Motor neuron (in vitro differentiated cells): Measurements from ENCODE around the gene GPR68. TPM values are rescaled to one million over a fixed set of nuclear protein-coding genes. Genes with fewer than 3 reads are reported as not detected.
"Not testable (repeated sequence)": the region's sequence is repeated elsewhere in the genome, so short reads cannot be mapped to it uniquely, and the experiment has no call there.

Experiments used
- ATAC-seq, 8 experiments: fragments of 200-7000 bp; cut with Tn5 transposase; replicated peaks in 6 of 8; 2 replicates each; pipeline ENCODE4 v1.8.0; 2021; ENCODE audit warnings: mild to moderate bottlenecking in 8 of 8, moderate library complexity in 8 of 8
- H3K27ac ChIP-seq, 2 donors: fragments of 250-450 bp; sonication (Bioruptor Pico); 2 replicates each; pipeline ENCODE4 v1.9.0; 2021; ENCODE audit warnings: antibody characterized with exemption in 2 of 2, mild to moderate bottlenecking in 2 of 2, moderate library complexity in 1 of 2
- H3K4me1 ChIP-seq, 2 donors: fragments of 250-450 bp; sonication (Bioruptor Pico); replicated peaks in 1 of 2; 2 replicates each; pipeline ENCODE4 v1.6.1; 2021; ENCODE audit warnings: antibody characterized with exemption in 2 of 2, mild to moderate bottlenecking in 2 of 2, moderate library complexity in 1 of 2
- H3K4me3 ChIP-seq, 5 donors: fragments of 250-450 bp; sonication (Bioruptor Pico); 2 replicates each; pipeline ENCODE4 v1.9.0; 2021; ENCODE audit warnings: antibody characterized with exemption in 5 of 5, mild to moderate bottlenecking in 5 of 5, moderate library complexity in 4 of 5
- WGBS, 10 experiments: fragments of 450-650 bp; shearing (Covaris generic); methylation state at CpG; one replicate each; pipeline ENCODE4 v1.0.0; 2022; 5-methylcytosine and 5-hydroxymethylcytosine counted together
- in situ Hi-C, 9 experiments: fragments of 400-800 bp; cut with MboI; loops; one replicate each; pipeline ENCODE4 v1.15.0; 2021; ENCODE audit warnings: low sequenced_read_pairs in 9 of 9, low pct_unique_long_range_greater_than_20kb in 2 of 9; ENCODE audit not compliant: unreplicated experiment in 9 of 9
- total RNA-seq, 8 experiments: library from RNA; unstranded; fragments of 300-600 nt; gene quantifications; 2 replicates each; pipeline versions ENCODE4 v1.2.3 to v1.2.4, GENCODE V29; 2022

The GPR68 gene
- total RNA-seq, 8 experiments from 2014 or later, result 0.61 to 3.1 (median 1.5) TPM

DNA sequence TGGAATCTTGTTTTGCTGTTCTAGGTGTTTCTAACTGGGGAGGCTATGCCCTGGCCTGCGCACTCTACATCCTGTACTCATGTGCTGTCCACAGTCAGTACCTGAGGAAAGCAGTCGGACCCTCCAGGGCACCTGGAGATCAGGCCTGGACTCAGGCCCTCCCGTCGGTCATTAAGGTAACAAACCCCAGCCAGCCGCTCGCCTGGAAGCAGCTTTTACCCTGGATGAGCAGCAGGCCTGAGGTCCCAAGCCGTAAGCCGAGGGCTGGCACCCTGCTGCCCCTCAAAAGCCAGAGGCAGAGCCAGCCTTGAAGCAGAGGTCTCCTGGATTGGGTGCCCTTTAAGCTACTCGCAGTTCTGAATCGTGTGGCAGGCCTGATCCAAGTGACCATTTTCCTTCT is 29.1 kb downstream of the GPR68 start:
- H3K4me1 ChIP-seq, result no peaks in the 10 kb centered on the region
- ATAC-seq, result no peak
- 80 to 100% (median 100%) methylated on average over 1 to 8 of the region's 10 CpGs; no CpG with 5 or more reads in 3 of the 10 experiments for WGBS, 10 experiments
- no peak overlapping the region for H3K27ac ChIP-seq
- H3K4me3 ChIP-seq, result no peak overlapping the region
- in situ Hi-C loops, result no loop called here

DNA sequence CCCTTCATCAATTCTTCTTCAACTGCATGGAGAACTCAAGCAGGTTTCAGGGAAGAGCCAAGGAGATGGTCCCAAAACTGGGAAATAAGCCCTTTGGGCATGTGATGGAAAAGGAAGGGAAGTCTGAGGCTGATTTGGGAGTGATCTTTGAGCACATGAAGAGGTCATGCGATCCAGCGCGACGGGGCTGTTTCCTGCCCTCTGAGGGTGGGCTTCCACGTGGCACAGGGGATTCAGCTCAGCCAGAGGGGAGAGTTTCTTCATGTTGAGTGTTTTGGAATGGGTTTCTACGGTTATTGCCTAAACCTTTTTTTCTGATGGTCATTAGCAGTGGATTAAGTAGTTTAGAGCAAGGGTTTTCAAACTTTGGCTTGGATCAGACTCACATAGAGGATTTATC is 30.2 kb downstream of the GPR68 start:
- in situ Hi-C loops, result no loop called here
- ATAC-seq, result no peak
- 76 to 100% (median 91%) methylated on average over 2 to 6 of the region's 6 CpGs; no CpG with 5 or more reads in 4 of the 10 experiments for WGBS, 10 experiments
- no peak overlapping the region for H3K27ac ChIP-seq
- no peaks in the 10 kb centered on the region for H3K4me1 ChIP-seq
- H3K4me3 ChIP-seq, result no peak overlapping the region

DNA sequence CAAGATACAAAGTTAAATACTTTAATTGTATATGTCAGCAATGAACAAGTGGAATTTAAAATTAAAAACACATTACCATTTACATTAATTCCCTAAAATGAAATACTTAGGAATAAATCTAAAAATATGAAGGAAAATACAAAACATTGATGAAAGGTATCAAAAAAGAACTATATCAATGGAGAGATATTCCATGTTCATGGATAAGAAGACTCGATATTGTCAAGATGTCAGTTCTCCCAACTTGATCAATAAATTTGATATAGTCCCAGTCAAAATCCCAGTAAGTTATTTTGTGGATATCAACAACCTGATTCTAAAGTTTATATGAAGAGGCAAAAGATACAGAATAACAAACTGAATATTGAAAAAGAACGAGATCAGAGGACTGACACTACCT is 33.5 kb downstream of the GPR68 start:
- no peak overlapping the region for H3K27ac ChIP-seq
- H3K4me3 ChIP-seq, result no peak overlapping the region
- WGBS, 10 experiments, result 43 to 100% (median 100%) methylated on average over 1 to 2 of the region's 2 CpGs; no CpG with 5 or more reads in 1 of the 10 experiments
- in situ Hi-C loops, result no loop called here
- H3K4me1 ChIP-seq, result no peaks in the 10 kb centered on the region
- no peak for ATAC-seq

DNA sequence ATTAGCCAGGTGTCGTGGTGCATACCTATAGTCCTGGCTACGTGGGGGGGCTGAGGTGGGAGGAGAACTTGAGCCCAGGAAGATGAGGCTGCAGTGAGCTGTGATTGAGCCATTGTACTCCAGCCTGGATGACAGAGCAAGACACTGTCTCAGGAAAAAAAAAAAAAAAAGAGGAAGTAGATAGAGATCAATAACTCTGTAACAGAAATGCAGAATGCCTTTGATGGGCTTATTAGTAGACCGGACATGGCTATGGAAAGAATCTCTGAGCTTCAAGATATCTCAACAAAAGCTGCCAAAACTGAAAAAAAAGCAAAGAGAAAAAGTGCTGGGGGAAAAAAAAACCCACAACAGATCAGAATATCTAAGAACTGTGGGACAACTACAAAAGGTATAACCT is 37.5 kb downstream of the GPR68 start:
- 78 to 100% (median 84%) methylated on average over 1 to 3 of the region's 3 CpGs for WGBS, 10 experiments

DNA sequence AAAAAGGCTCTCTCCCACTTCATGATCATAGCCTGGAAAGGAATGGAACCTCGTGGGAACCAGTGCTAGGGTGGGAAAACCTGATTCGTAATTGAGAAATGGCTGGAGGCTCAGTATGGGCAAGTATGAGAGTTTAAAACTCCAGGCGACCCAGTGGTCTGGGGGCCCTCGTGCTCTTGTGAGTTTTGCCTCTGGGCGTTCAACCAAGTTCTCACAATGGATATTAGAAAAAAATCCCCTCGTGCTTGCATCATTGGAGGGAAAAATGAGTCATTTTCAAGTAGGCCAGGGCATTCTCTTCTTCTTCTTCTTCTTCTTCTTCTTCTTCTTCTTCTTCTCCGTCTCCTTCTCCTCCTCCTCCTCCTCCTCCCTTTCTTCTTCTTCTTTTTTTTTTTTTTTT is 39.0 kb downstream of the GPR68 start:
- Histone ChIP-seq H3K4me1 (no peaks in the 10 kb centered on the region), H3K4me3 (no peak overlapping the region), H3K27ac (no peak overlapping the region)
- ATAC-seq, result no peak
- 79 to 100% (median 88%) methylated on average over 1 to 7 of the region's 7 CpGs; no CpG with 5 or more reads in 1 of the 10 experiments for WGBS, 10 experiments
- in situ Hi-C loops, result no loop called here

More for the DNA sequence above, 37.5 kb downstream of the GPR68 start:
- ATAC-seq, result no peak
- H3K27ac ChIP-seq, result no peak overlapping the region
- no peaks in the 10 kb centered on the region for H3K4me1 ChIP-seq
- no peak overlapping the region for H3K4me3 ChIP-seq
- in situ Hi-C loops, result no loop called here

DNA sequence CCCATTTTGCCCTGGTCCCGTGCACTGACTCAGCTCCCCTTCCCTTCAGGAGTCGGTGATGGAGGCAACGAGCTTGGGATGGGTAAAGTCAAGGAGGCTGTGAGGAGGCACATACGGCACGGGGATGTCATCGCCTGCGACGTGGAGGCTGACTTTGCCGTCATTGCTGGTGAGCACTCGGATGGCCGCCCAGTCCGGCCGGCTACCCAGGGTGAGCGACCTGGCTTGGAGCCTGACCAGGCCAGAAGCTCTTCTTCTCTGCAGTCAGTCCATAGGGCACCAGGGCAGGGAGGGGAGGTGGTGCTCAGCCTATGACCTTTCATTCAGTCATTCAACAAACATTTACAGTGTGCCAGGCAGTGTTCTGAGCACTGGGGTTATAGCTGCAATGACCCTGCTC is 39.8 kb downstream of the GPR68 start:
- H3K27ac ChIP-seq, result no peak overlapping the region
- no peak overlapping the region for H3K4me3 ChIP-seq
- no peak for ATAC-seq
- H3K4me1 ChIP-seq, result no peaks in the 10 kb centered on the region
- 80 to 95% (median 91%) methylated on average over 1 to 13 of the region's 14 CpGs; no CpG with 5 or more reads in 6 of the 10 experiments for WGBS, 10 experiments
- in situ Hi-C loops, result no loop called here

DNA sequence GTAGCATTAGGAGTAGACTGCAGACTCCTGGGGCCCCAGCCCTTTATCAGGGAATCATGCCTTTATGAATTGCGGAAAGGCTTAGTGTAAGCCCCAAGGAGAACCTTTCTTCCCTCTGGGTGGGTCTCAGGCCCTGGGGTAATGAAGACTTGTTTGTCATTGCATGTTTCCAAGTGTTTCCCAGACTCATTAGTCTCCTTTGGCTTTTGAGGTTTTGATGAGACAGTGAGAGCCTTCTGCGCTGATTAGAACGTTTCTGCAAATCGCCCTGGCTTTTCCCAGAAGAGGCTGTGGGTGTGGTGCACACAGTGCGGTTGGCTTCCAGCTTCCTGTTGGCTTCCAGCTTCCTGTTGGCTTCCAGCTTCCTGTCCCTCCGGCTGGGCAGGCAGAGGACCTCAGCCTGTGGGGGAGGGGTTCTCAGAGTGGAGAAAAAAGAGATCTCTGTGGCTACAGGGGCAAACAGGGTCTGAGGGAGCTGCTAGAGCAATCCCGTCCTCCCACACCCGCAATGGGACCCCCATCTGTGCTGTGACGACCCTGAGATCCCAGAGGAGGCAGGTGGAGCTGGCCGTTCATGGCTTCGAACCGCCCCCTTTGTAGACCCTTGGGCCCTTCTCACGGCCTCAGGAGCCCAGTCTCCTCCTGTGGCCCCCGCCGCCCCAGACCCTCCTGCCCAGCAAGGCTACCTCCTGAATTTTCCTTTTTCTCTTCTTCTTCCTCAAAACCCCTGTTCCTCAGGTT is 42.1 kb downstream of the GPR68 start:
- peak in 3 of 8 experiments; percentile 93 to 97 (median 97) for ATAC-seq
- H3K4me3 ChIP-seq, result no peak overlapping the region
- 39 to 100% (median 89%) methylated on average over 1 to 7 of the region's 15 CpGs; no CpG with 5 or more reads in 1 of the 10 experiments for WGBS, 10 experiments
- no peak overlapping the region for H3K27ac ChIP-seq
- in situ Hi-C loops, result no loop called here
- no peaks in the 10 kb centered on the region for H3K4me1 ChIP-seq

DNA sequence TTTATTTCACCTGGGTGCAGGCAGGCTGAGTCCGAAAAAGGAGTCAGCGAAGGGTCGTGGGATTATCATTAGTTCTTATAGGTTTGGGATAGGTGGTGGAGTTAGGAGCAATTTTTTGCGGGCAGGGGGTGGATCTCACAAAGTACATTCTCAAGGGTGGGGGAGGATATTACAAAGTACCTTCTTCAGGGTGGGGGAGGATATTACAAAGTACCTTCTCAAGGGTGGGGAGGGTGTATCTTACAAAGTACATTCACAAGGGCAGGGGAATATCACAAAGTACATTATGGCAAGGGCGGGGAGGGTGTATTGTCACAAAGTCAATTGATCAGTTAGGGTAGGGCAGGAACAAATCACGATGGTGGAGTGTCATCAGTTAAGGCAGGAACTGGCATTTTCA is 43.7 kb downstream of the GPR68 start:
- 100% methylated on average over 1 of the region's 6 CpGs; no CpG with 5 or more reads in 8 of the 10 experiments for WGBS, 10 experiments
- in situ Hi-C loops, H3K27ac ChIP-seq, H3K4me1 ChIP-seq, ATAC-seq, H3K4me3 ChIP-seq: not testable (repeated sequence)

DNA sequence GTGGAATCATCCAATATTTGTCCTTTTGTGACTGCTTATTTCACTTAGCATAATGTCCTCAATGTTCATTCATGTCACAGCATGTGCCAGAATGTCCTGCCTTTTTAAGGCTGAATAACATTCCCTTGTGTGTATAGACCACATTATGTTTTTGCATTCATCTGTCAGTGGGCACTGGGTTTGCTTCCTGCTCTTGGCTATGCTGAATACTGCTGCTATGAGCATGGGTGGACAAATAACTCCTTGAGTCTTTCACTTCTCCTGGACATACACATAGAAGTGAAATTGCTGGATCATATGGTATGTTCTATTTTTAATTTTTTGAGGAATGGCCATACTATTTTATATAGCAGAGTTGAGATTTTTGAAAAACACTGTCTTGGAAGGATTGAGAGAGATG is 46.9 kb downstream of the GPR68 start:
- in situ Hi-C loops, result no loop called here
- no peak overlapping the region for H3K4me3 ChIP-seq
- no peak for ATAC-seq
- H3K4me1 ChIP-seq, result no peaks in the 10 kb centered on the region
- H3K27ac ChIP-seq, result no peak overlapping the region

DNA sequence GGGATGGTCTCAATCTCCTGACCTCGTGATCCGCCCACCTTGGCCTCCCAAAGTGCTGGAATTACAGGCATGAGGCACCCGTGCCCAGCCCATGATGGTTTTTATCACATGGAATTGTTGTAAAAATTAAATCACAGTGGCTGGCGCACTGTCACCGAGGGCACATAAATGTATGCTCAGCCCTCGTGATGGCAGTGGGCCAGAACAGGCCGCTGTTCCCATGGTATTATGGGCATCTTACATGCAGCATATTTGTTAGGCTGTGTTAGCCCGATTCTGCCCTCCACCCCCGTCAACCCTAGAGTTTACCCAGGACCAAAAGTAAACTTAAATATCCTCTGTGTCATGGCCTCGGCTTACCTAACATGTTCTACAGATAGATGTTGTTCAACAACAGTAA is 48.6 kb downstream of the GPR68 start:
- no peak for ATAC-seq
- Histone ChIP-seq H3K4me1 (no peaks in the 10 kb centered on the region), H3K4me3 (no peak overlapping the region), H3K27ac (no peak overlapping the region)
- 88 to 100% (median 96%) methylated on average over 1 to 10 of the region's 10 CpGs; no CpG with 5 or more reads in 5 of the 10 experiments for WGBS, 10 experiments
- in situ Hi-C loops, result no loop called here

DNA sequence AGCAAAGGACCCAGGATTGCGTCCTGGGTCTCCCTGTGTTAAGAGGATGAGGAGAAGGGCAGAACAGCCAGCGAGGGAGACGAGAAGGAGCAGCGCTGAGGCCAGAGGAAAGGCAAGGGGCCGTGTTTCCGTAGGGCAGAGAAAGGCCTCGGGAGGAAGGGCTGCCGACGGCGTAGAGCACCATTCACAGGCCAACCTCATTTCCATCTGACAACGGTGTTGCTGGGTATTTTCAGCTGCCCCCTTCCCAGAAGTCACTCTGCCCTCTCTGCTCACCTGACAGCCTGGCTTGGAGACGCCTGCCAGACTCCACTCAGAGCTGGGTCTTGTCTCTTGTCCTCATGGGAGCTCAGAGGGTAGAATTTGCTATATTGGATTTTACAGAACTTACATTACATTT is 51.4 kb downstream of the GPR68 start:
- WGBS, 10 experiments, result 60 to 98% (median 88%) methylated on average over 1 to 6 of the region's 12 CpGs; no CpG with 5 or more reads in 3 of the 10 experiments
- in situ Hi-C loops, result no loop called here
- Histone ChIP-seq H3K27ac (no peak overlapping the region), H3K4me1 (no peaks in the 10 kb centered on the region), H3K4me3 (no peak overlapping the region)
- no peak for ATAC-seq

DNA sequence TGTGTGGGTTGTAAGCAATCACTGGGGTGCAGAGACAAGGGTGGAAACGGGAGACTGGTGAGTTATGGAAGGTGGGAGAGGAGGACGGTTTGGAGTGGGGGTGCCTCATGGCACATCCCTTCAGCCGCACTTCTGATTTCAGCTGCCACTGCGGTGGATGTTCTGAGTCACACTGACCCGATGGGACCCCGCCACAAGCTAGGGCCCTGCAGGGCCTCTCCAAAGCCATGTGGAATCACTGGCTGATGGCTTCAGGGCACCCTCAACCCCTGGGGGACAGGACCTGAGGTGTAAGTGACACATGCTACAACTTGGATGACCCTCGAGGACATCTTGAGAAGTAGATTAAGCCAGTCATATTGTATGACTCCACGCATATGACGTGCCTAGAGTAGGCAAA is 53.7 kb downstream of the GPR68 start:
- Histone ChIP-seq H3K4me3 (no peak overlapping the region), H3K4me1 (no peaks in the 10 kb centered on the region), H3K27ac (no peak overlapping the region)
- in situ Hi-C loops, result no loop called here
- 86 to 100% (median 94%) methylated on average over 1 to 4 of the region's 9 CpGs; no CpG with 5 or more reads in 5 of the 10 experiments for WGBS, 10 experiments
- no peak for ATAC-seq

DNA sequence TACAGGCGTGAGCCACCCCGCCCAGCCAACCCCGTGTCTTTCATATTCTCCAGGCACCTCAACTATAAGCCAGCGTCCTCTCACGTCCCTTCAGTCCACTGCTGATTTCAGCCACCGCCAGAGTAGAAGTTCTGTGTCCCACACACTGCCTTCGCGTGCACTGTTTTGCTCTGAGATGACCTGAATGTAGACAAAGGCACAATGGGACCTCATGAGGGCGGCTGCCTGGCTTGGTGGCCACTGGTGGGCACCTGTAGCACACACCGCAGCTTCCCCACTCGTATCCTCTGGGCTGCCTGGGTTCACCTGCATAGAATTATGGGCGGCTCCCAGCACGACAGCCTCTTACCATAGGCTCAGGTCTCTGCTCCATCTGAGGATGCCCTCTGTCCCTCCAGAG is 57.2 kb downstream of the GPR68 start:
- Histone ChIP-seq H3K4me3 (no peak overlapping the region), H3K4me1 (peaks cover 0 to 3% of the 10 kb centered on the region in 2 donors), H3K27ac (no peak overlapping the region)
- in situ Hi-C loops, result no loop called here
- ATAC-seq, result no peak
- WGBS, 10 experiments, result 87 to 100% (median 98%) methylated on average over 1 to 7 of the region's 13 CpGs; no CpG with 5 or more reads in 4 of the 10 experiments

DNA sequence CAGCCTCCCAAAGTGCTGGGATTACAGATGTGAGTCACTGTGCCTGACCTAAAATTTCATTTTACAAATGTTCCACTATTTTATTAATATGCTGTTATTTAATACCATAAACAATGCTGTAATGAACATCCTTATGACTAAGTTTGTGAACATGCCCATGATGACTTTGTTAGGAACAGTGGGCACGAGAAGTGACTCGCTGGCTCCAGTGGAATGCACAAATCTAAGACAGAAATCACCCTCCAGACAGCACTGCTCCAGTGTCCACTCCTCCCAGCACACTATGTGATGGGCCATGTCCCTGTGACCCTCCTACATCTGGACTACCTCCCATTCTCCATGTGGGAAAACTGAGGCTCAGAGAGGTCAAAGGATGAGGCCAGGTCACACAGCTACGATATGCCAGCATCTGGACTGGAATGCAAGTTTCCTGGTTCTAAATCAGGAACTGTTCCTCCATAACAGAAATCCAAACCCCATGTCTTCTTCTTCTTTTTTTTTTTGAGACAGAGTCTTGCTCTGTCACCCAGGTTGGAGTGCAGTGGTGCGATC is 57.9 kb downstream of the GPR68 start:
- Histone ChIP-seq H3K4me1 (peaks cover 0 to 3% of the 10 kb centered on the region in 2 donors), H3K27ac (no peak overlapping the region), H3K4me3 (no peak overlapping the region)
- 94 to 100% (median 100%) methylated on average over 1 to 4 of the region's 4 CpGs; no CpG with 5 or more reads in 4 of the 10 experiments for WGBS, 10 experiments
- in situ Hi-C loops, result no loop called here
- no peak for ATAC-seq
